ENCODE measurements around the gene MRPS26. TPM values are rescaled to one million over a fixed set of nuclear protein-coding genes. Genes with fewer than 3 reads are reported as not detected.
A peak's percentile ranks its signal among the peaks of the same experiment; 100 is the strongest.
"Not testable (repeated sequence)": the region's sequence is repeated elsewhere in the genome, so short reads cannot be mapped to it uniquely, and the experiment has no call there.

Gene MRPS26
- 43.6 TPM for total RNA-seq

DNA sequence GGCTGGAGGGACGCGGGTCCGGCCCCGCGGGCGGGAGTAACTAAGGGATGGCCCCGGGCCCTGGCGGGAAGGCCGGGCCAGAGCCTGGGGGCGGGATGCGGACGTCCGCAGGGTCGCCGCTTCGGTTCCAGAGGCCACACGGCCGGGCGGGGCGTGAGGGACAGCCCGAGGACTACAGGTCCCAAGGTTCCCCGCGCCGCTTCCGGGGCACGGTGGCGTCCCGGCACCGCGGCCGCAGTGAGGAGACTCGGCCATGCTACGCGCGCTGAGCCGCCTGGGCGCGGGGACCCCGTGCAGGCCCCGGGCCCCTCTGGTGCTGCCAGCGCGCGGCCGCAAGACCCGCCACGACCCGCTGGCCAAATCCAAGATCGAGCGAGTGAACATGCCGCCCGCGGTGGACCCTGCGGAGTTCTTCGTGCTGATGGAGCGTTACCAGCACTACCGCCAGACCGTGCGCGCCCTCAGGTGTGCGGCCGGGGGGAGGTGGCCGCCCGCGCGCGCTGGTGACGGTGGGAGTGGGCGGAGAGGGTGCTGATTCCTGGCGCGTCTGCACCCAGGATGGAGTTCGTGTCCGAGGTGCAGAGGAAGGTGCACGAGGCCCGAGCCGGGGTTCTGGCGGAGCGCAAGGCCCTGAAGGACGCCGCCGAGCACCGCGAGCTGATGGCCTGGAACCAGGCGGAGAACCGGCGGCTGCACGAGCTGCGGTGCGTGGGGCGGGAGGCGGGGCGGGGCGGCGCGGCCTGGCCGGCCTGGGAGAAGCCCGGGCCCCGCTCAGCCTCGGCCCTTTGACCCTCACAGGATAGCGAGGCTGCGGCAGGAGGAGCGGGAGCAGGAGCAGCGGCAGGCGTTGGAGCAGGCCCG, at the start of gene MRPS26:
TSS of gene MRPS26 (plus strand) at position 237 of the 861 bp plus-strand sequence. CDS start at position 254, 17 bp downstream.
- DNase-seq (ENCODE audit: low read depth in 2 of 3, low spot score in 2 of 3) = peak; percentile 58 to 85 (median 80)

DNA sequence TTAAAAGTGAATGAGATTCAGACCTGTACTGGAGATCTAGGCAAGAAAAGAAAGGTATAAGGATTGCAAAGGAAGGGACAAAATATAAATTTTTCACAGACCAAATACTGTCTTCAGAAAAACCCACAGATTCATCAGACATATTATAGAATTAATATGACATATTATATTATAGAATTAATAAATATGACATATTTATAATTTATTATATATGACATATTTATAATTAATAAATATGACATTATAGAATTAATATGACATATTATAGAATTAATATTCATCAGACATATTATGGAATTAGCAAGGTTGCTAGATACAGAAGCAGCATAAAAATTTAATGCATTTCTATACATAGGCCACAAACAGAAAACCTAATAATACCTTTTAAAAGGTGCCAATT, 47.1 kb upstream of the MRPS26 start:
- DNase-seq (ENCODE audit: low read depth in 2 of 3, low spot score in 2 of 3) = no peak

DNA sequence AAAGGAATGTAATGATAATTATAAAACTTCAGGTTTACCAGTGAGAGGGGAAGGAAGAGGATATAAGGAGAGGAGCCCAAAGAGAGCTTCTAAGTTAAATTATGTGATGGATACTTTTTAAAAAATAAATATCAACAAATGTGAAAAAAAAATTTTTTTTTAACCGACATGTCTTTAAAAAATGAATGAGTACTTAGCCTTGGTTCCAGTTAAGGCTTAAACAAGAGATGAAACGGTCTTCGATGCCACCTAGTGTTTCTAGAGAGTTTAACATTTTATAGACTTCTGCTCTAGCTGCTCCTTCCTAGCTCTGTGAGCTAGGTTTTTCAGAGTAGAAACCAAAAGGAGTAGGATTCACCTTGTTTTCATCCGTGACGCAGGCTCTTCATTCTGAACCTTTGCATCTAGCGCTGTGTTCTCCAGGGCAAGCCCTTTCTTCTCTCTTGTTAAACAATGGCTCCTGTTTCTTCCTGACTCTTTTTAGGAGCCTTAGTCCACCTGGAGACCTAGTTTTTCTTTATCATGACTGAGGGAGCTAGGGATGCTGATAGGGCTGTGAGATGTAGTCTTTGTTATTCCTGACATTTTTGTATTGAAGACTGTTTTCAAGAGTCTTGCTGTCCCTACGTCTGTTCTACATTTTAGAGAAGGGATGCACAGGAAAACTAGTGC, 44.9 kb upstream of the MRPS26 start:
- peak in 2 of 3 donors; percentile 43 to 90 for DNase-seq (ENCODE audit: low read depth in 2 of 3, low spot score in 2 of 3)

DNA sequence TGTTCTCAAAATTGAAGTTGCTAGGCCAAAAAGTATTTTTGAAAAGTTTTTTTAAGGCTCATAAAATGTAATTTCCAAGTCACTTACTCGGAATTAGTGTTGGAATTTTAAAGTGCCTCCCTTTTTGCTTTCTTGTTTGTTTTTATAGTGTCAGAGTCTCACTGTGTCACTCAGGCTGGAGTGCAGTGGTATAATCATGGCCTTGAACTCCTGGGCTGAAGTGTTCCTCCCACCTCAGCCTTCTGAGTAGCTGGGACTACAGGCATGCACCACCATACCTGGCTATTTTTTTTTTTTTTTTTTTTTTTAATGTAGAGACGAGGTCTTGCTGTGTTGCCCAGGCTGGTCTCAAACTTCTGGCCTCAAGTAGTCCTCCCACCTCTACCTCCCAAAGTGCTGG, 42.4 kb upstream of the MRPS26 start:
- no peak for DNase-seq (ENCODE audit: low read depth in 2 of 3, low spot score in 2 of 3)

DNA sequence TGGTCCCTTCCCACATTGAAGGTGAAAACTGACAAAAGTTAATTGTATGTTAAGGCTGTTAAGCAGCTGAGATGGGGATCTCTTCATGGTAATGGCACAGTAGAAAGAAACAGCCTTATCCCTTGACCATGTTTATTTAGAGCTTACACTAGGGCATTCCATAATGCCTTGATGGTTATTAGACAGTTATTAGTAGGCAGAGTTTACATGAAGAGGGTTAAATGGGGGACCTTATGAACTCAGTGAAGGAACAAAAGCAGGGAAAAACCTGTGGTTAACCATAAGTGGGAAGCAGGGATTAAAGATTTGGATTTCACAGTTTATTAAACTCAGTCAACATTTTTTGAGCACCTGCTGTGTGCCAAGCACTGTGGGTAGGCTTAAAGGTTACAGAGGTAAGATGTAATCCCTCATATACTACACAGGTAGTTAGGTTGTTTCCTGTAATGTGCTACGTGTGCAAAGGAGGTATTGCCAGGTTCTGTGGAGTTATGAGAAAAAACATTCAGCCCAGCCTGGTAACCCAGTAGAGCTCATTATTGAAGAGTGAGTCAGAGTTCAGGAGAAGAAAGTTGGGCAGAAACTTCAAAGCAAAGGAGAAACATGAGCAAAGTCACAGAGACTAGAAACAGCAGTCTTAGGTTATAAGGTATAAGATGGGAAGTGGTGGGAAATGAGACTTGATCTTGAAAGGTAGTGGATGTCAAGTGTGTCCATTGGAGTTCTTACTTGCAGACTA, 34.7 kb upstream of the MRPS26 start:
- DNase-seq (ENCODE audit: low read depth in 2 of 3, low spot score in 2 of 3) = no peak

GRCh38 chr20:3011752-3012151, 34.1 kb upstream of the MRPS26 start:
- DNase-seq (ENCODE audit: low read depth in 2 of 3, low spot score in 2 of 3) = no peak

GRCh38 chr20:3013771-3014170, 32.1 kb upstream of the MRPS26 start:
- no peak for DNase-seq (ENCODE audit: low read depth in 2 of 3, low spot score in 2 of 3)

DNA sequence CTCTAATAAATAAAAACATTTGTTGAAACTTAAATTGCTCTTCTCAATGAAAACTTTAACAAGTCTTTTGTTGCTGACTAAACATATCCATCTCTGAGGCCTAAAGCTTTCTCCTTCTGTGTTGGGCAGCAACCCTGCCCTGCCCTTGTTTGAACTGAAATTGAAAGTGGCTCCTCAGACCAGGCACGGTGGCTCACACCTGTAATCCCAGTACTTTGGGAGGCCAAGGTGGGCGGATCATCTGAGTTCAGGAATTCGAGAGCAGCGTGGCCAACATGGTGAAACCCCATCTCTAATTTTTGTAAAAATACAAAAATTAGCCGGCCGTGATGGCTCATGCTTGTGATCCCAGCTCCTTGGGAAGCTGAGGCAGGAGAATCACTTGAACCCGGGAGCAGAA, 31.7 kb upstream of the MRPS26 start:
- no peak for DNase-seq (ENCODE audit: low read depth in 2 of 3, low spot score in 2 of 3)

GRCh38 chr20:3014662-3015061, 31.2 kb upstream of the MRPS26 start:
- no peak for DNase-seq (ENCODE audit: low read depth in 2 of 3, low spot score in 2 of 3)

GRCh38 chr20:3015302-3015701, 30.6 kb upstream of the MRPS26 start:
- not testable (repeated sequence) for DNase-seq (ENCODE audit: low read depth in 2 of 3, low spot score in 2 of 3)

GRCh38 chr20:3021327-3021726, 24.5 kb upstream of the MRPS26 start:
- no peak for DNase-seq (ENCODE audit: low read depth in 2 of 3, low spot score in 2 of 3)

GRCh38 chr20:3021777-3022176, 24.1 kb upstream of the MRPS26 start:
- DNase-seq (ENCODE audit: low read depth in 2 of 3, low spot score in 2 of 3) = no peak

- not testable (repeated sequence) for DNase-seq (ENCODE audit: low read depth in 2 of 3, low spot score in 2 of 3)
Observed at GRCh38 chr20:3022559-3023490, 23.0 kb upstream of the MRPS26 start.

DNA sequence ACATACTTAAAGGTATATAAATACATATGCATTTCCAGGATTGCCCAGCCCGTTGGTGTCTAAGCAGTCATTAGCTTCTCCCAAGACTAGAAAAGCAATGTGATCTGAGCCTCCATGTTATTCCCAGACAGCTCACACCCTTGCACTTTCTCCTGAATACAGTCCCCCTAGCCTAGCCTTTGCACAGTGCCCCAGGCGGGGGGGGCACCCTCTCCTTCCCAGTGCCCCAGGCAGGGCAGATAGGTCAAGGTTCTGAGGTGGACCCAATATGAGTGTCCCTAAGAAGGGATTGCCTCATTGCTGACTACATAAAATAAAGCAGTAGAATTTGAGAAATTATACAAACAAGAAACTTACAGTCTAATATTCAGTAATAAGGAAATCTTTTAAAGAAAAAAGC, 17.9 kb upstream of the MRPS26 start:
- DNase-seq (ENCODE audit: low read depth in 2 of 3, low spot score in 2 of 3) = no peak

DNA sequence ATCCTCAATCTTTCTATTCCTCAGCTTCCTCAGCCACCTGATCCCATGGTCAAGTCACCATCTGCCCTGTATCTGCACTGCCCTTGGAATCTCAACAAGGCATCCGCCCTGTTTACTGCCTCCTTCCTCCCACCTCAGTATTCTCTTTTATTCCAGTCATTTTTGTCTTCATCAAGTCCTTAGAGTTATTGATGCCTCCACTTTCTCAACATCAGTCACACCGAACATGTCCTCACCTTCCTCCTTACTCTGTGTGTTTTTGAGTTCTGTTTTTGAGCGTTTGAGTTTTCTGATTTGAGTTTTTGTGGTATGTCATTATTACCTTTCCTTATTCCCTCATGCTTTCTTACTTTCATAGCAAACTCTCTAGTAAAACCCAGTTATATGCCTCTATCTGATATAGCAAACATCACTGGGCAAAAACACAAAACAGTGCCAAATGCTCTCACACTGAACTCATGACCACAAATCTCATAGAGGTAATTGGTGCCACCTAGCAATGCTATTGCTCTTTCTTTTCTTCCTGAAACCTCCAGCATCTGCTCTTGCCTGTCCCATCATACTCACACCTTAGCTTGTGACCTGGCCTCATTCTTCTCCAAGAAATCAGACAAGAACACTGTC, 14.2 kb upstream of the MRPS26 start:
- no peak for DNase-seq (ENCODE audit: low read depth in 2 of 3, low spot score in 2 of 3)

GRCh38 chr20:3032624-3033023, 13.2 kb upstream of the MRPS26 start:
- no peak for DNase-seq (ENCODE audit: low read depth in 2 of 3, low spot score in 2 of 3)

GRCh38 chr20:3037654-3038053, 8.2 kb upstream of the MRPS26 start:
- DNase-seq (ENCODE audit: low read depth in 2 of 3, low spot score in 2 of 3) = no peak

DNA sequence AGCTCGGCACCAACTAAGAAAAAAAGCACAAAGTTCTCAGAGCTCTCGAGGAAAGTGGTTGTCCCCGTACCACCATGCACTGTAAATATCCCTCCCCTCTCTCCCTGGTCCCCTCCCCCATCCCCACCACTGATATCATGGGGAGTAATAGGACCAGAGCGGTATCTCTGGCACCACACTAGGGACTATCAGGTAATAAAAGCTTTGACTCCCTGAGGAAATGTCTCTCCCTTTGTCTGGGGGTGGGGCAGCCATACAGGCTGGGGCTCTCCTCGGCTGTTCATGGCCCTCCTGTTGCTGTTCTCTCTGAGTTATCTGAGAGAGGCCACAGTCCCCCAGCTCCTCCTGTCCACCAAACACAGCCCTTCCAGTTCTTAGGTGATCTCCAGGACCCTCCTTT, 7.4 kb upstream of the MRPS26 start:
- no peak for DNase-seq (ENCODE audit: low read depth in 2 of 3, low spot score in 2 of 3)

GRCh38 chr20:3039426-3039825, 6.4 kb upstream of the MRPS26 start:
- DNase-seq (ENCODE audit: low read depth in 2 of 3, low spot score in 2 of 3) = no peak

DNA sequence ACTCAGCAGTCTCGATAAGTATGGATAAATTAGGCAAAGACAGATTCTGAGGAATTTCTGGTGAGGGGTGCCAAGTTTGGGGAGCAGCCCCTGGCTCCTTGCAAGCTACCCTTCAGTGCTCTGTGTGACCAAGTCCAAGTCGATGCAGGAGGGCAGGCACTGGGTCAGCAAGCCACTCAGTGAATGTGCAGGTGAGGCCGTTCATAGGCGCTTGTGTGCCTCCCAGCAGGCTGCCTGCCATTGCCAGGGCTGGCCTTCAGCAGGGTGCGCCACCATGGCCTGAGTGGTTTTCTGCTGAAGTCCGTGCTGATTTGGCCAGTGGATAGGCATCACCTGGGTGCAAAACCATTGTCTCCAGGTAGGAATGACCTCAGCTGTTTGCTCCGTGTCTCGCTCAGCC, 5.8 kb upstream of the MRPS26 start:
- no peak for DNase-seq (ENCODE audit: low read depth in 2 of 3, low spot score in 2 of 3)

Measured in hematopoietic multipotent progenitor cell (in vitro differentiated cells).